Measurements from ENCODE around the gene TECR. TPM values are rescaled to one million over a fixed set of nuclear protein-coding genes. Genes with fewer than 3 reads are reported as not detected.
"Not testable (repeated sequence)": the region's sequence is repeated elsewhere in the genome, so short reads cannot be mapped to it uniquely, and the experiment has no call there.

The TECR gene
- total RNA-seq, 2 donors from 2014 or later, result 116 to 118 TPM

GRCh38 chr19:14563989-14564651, 34.7 kb downstream of the TECR start:
- peak; percentile 50 to 85 for ATAC-seq
- H3K27ac Mint-ChIP-seq, result peak overlapping the region in 1 of 2 donors; percentile 72
- H3K9me3 Mint-ChIP-seq, result no peaks in the 10 kb centered on the region
- H3K36me3 Mint-ChIP-seq, result no peaks in the 10 kb centered on the region
- peak in 1 of 2 donors; percentile 62 for DNase-seq (ENCODE audit: low spot score in 2 of 2)

- H3K36me3 Mint-ChIP-seq; H3K27ac Mint-ChIP-seq; DNase-seq (ENCODE audit: low spot score in 2 of 2); H3K9me3 Mint-ChIP-seq: not testable (repeated sequence)
- ATAC-seq, result peak in 1 of 2 donors; percentile 3
Observed at GRCh38 chr19:14564652-14565297, 35.4 kb downstream of the TECR start.

DNA sequence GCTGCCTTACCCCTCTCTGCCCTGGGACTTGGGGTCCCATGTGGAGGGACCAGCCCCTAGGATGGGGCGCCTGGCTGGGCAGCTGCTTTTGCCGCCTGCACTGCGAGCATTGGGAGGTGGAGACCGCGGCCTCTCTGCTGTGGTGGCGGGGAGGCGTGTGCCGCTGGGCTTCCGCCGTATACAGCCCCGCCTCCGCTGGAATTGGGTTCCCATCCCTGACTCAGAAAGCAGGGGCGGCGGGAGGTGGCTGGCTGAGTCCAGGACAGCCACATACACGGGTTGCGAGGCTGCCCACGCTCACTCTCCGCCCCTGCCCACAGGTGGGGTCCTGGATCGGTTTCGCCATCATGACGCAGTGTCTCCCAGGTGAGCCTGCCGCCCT, 35.9 kb downstream of the TECR start:
- Mint-ChIP-seq H3K27ac (no peak overlapping the region), H3K9me3 (no peaks in the 10 kb centered on the region), H3K36me3 (no peaks in the 10 kb centered on the region)
- ATAC-seq, result no peak
- no peak for DNase-seq (ENCODE audit: low spot score in 2 of 2)

- Mint-ChIP-seq H3K27ac (no peak overlapping the region), H3K9me3 (no peaks in the 10 kb centered on the region), H3K36me3 (no peaks in the 10 kb centered on the region)
- ATAC-seq, result no peak
- DNase-seq (ENCODE audit: low spot score in 2 of 2), result no peak
Observed at GRCh38 chr19:14565765-14566711, 36.6 kb downstream of the TECR start.

DNA sequence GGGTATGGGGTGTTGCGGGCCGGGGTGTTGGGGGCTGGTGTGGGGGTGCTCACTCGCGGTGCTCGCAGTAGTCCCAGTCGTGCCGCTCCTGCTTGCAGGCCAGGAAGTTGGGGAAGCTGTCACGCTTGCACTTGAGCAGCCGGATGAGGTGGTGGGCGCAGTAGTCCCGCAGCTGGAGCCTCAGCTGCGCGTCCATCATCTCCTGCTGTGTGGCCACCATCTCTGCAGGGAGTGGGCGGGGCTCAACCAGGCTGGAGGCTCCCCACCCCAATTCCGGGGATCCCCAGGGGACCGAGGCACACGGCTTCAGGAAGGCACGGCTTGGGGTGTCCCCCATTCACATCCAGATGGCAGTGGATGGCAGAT, 37.3 kb downstream of the TECR start:
- H3K27ac Mint-ChIP-seq, result peak overlapping the region; percentile 29 to 40
- DNase-seq (ENCODE audit: low spot score in 2 of 2), result no peak
- no peaks in the 10 kb centered on the region for H3K9me3 Mint-ChIP-seq
- no peak for ATAC-seq
- peaks cover 0 to 4% of the 10 kb centered on the region in 2 donors for H3K36me3 Mint-ChIP-seq

- H3K9me3 Mint-ChIP-seq, result no peaks in the 10 kb centered on the region
- peaks cover 0 to 6% of the 10 kb centered on the region in 2 donors for H3K36me3 Mint-ChIP-seq
Observed at GRCh38 chr19:14567079-14567478, 37.7 kb downstream of the TECR start.

GRCh38 chr19:14570864-14571527, 41.6 kb downstream of the TECR start:
- Mint-ChIP-seq H3K27ac (peak overlapping the region; percentile 87 to 98), H3K9me3 (no peaks in the 10 kb centered on the region), H3K36me3 (peaks cover 0 to 6% of the 10 kb centered on the region in 2 donors)
- DNase-seq (ENCODE audit: low spot score in 2 of 2) (no peak), ATAC-seq (no peak)

More at GRCh38 chr19:14567079-14567478, 37.7 kb downstream of the TECR start:
- no peak for DNase-seq (ENCODE audit: low spot score in 2 of 2)
- peak overlapping the region; percentile 29 to 40 for H3K27ac Mint-ChIP-seq
- no peak for ATAC-seq

- Mint-ChIP-seq H3K9me3 (no peaks in the 10 kb centered on the region), H3K36me3 (peaks cover 0 to 6% of the 10 kb centered on the region in 2 donors), H3K27ac (peak within 1 kb of the TSS; percentile 87 to 98)
- DNase-seq (ENCODE audit: low spot score in 2 of 2) (peak; percentile 93 to 94), ATAC-seq (peak; percentile 97)
Observed at GRCh38 chr19:14571695-14572490, 42.5 kb downstream of the TECR start, which contains the start of gene NDUFB7. Gene NDUFB7, minus strand, starts transcription at chr19:14572066. Its CDS starts 66 bp downstream, at chr19:14572000.

DNA sequence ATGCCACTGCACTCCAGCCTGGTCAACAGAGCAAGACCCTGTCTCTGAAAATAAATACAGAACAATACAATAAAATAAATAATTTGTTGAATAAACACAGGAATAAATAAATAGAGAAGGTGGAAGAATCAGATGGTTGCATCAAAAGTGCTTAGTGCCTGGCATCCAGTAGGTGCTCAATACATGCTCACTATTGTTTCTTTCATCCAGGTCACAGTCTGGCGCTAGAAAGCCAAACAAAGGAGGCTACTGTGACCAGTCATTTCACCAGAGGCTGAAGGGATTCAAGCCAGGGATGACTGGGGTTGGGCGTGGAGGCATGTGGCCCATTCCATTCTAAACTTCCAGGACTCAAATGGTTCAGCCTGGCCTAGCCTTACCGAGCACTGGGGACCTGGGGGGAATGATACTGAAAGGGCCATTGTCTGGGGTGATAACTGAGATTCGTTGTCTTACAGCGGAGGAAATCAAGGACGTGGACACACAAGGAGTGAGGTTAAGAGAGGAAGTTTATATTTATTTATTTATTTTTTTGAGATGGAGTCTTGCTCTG, 46.1 kb downstream of the TECR start:
- Mint-ChIP-seq H3K27ac (peak overlapping the region in 1 of 2 donors; percentile 32), H3K36me3 (peaks cover 0 to 6% of the 10 kb centered on the region in 2 donors), H3K9me3 (no peaks in the 10 kb centered on the region)
- no peak for ATAC-seq
- DNase-seq (ENCODE audit: low spot score in 2 of 2), result no peak

GRCh38 chr19:14576363-14576762, 47.0 kb downstream of the TECR start:
- no peaks in the 10 kb centered on the region for H3K9me3 Mint-ChIP-seq
- no peak overlapping the region for H3K27ac Mint-ChIP-seq
- ATAC-seq, result no peak
- no peak for DNase-seq (ENCODE audit: low spot score in 2 of 2)
- H3K36me3 Mint-ChIP-seq, result peaks cover 0 to 6% of the 10 kb centered on the region in 2 donors

- Mint-ChIP-seq H3K36me3 (no peaks in the 10 kb centered on the region), H3K9me3 (no peaks in the 10 kb centered on the region), H3K27ac (no peak overlapping the region)
- DNase-seq (ENCODE audit: low spot score in 2 of 2) (no peak), ATAC-seq (no peak)
Observed at GRCh38 chr19:14577264-14577663, 47.9 kb downstream of the TECR start.

DNA sequence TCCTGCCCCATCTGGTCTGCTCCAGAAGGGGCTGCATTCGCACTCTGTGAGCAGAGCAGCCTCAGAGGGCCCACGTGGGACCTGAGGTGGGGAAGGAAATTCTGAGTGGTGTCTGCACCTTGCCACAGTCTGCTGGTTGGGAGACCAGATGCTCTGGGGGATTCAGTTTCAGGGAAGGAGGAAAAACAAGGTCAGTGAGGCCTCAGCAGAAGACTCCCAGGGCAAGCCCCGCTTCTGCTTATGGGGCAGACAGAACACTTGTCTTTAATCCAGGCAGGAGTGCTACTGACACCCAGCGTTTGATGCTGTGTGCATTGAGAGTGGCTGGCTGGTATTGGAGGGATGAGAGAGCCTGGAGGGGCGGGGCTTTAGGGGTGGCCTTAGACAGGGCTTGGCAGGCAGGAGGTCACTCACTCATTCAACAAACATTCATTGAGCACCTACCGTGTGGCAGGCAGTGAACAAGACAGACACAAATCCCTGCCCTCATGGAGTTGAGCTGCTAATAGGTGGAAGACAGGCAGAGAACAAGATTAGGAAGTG, 48.6 kb downstream of the TECR start:
- Mint-ChIP-seq H3K27ac (no peak overlapping the region), H3K9me3 (no peaks in the 10 kb centered on the region), H3K36me3 (no peaks in the 10 kb centered on the region)
- DNase-seq (ENCODE audit: low spot score in 2 of 2), result no peak
- no peak for ATAC-seq

DNA sequence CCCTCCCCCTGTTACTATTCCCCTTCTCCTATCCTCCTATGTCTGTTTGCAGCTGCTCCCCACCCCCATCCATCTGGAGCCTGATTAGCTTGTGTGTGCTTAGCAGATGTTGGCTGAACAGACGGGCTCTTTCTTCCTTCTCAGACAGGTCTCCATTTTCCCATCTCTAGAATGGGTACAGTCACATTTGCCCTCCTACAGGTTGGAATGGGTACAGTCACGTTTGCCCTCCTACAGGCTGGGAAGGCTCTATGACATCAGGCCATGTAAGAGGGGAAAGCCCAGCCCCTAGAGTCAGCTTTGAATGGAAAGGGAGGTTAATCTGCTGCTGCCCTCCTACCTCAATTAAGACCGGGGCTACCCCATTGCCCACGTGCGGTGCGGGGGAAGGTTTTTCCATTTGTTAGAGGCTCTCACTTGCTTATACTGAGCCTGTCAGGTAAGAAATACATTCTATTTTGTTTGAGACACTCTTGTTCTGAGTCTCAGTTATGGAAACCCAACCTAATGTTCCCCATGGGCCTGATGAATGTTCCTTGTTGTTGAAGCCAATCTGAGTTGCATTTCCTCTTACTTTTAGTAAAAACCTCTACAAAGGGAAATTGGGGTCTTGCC, 51.3 kb downstream of the TECR start:
- Mint-ChIP-seq H3K9me3 (no peaks in the 10 kb centered on the region), H3K27ac (peak overlapping the region in 1 of 2 donors; percentile 14), H3K36me3 (no peaks in the 10 kb centered on the region)
- DNase-seq (ENCODE audit: low spot score in 2 of 2), result peak in 1 of 2 donors; percentile 69
- peak in 1 of 2 donors; percentile 48 for ATAC-seq

- Mint-ChIP-seq H3K9me3 (no peaks in the 10 kb centered on the region), H3K27ac (peak within 1 kb of the TSS in 1 of 2 donors; percentile 68), H3K36me3 (no peaks in the 10 kb centered on the region)
- ATAC-seq (no peak), DNase-seq (ENCODE audit: low spot score in 2 of 2) (no peak)
Observed at GRCh38 chr19:14582894-14583340, 53.5 kb downstream of the TECR start, which contains the start of gene CLEC17A. Gene CLEC17A, plus strand, starts transcription at chr19:14583084. Its CDS starts 77 bp downstream, at chr19:14583161.

- not testable (repeated sequence) for ATAC-seq; H3K36me3 Mint-ChIP-seq; H3K9me3 Mint-ChIP-seq; DNase-seq (ENCODE audit: low spot score in 2 of 2)
- peak overlapping the region in 1 of 2 donors; percentile 68 for H3K27ac Mint-ChIP-seq
Observed at GRCh38 chr19:14584372-14584771, 55.0 kb downstream of the TECR start.

All from activated naive CD4-positive, alpha-beta T cell treated with anti-CD3 and anti-CD28 coated beads, Interleukin-2, amount 50 U/mL, for 72 hours (primary cell).